Hepatic stellate cell (primary cell): ENCODE data around the gene RHBDD3.
"Not testable (repeated sequence)": the region's sequence is repeated elsewhere in the genome, so short reads cannot be mapped to it uniquely, and the experiment has no call there.

Experiments
- DNase-seq: peaks from one replicate; pipeline ENCODE4 v3.0.0; 2011; ENCODE audit warnings: low spot score

RHBDD3 gene

DNA sequence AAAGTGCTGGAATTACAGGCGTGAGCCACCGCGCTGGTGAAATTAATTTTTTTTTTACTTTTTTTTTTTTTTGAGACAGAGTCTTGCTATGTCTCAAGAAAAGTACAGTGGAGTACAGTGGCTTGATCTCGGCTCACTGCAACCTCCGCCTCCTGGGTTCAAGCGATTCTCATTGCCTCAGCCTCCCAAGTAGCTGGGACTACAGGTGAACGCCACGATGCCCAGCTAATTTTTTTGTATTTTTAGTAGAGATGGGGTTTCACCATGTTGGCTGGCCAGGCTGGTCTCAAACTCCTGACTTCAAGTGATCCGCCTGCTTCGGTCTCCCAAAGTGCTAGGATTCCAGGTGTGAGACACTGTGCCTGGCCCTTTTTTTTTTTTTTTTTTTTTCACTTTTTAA lies 19.9 kb downstream of the RHBDD3 start:
- not testable (repeated sequence) for DNase-seq

- peak; percentile 81 for DNase-seq
Observed at GRCh38 chr22:29245626-29246385, 22.0 kb downstream of the RHBDD3 start.

DNA sequence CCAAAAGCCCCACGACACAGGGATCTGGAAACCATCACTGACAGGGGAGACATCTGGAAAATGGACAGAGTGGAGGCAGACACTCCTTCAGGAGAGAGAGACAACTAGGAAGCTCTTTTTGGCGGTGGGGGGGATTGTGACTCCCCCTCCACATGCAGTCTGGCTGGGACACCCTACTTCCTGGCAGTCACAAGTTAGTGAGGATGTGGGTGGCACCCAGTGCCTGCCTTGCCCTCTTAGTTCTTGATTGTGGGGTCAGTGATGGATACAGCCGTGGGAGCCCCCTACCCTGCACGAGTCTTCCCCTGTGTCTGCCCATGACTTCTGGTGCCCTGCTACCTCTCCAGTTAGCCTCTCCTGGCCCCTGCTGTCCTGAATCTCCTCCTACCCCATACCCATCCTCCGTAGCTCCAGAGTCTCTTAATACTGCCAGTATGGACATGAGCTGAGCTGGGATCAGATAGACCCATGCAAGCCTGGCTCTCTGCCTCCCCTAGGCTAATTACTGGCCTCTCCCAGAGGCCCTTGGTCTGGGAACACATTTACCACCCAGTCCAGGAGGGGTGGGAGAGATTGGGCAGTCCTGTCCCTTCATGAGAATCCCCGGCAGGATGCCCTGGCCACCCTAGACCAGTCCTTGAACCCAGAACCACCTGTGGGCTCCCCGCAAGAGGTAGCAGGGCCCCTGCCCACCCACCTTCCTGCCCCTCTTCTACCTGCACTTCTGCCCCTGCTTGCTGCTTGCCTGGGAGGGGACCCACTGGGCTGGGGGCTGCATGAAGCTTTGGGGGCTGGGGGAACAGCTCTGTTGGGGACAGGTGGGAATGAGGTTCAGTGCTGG lies 22.8 kb downstream of the RHBDD3 start:
- no peak for DNase-seq

DNA sequence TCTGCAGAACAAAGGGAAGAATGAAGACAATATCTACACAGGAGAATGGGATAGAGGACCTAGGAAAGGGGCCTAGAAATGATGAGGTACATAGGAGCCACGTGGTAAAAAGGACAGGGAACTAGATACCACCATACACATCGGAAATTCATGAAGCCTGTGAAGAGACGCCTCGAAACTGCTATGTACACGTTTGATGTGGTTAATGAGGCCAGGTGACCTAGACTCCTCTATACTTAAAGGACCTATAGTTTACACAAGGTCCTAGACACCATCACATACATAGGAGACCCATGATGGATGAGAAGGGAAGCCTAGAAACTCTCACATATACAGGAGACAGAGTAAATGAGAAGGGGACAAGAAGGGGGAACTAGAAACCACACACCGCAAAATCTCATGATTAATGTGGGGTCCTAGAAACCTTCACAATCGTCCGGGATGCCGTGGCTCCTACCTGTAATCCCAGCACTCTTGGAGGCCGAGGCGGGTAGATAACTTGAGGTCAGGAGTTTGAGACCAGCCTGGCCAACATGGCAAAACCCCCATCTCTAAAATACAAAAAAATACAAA lies 23.8 kb downstream of the RHBDD3 start:
- DNase-seq = no peak

DNA sequence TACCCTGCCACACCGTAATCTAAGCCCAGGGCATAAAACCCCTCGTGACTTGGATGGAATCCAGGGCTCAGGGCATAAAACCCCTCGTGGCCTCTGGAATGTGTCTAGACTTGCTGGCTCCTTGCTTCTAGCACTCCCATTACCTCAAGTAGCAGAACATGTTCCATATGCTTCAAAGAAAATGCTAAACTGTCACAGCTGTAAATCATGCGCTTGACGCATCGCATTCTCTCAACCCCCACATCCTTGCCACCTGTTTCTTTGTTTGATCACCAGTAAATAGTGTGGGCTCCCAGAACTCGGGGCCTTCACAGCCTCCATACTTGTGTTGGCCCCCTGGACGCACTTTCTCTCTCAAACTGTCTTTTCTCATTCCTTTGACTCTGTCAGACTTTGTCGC lies 27.3 kb downstream of the RHBDD3 start:
- not testable (repeated sequence) for DNase-seq

- no peak for DNase-seq
Observed at GRCh38 chr22:29233277-29233877, 34.4 kb downstream of the RHBDD3 start.

- DNase-seq = no peak
Observed at GRCh38 chr22:29231971-29232959, 35.5 kb downstream of the RHBDD3 start.

DNA sequence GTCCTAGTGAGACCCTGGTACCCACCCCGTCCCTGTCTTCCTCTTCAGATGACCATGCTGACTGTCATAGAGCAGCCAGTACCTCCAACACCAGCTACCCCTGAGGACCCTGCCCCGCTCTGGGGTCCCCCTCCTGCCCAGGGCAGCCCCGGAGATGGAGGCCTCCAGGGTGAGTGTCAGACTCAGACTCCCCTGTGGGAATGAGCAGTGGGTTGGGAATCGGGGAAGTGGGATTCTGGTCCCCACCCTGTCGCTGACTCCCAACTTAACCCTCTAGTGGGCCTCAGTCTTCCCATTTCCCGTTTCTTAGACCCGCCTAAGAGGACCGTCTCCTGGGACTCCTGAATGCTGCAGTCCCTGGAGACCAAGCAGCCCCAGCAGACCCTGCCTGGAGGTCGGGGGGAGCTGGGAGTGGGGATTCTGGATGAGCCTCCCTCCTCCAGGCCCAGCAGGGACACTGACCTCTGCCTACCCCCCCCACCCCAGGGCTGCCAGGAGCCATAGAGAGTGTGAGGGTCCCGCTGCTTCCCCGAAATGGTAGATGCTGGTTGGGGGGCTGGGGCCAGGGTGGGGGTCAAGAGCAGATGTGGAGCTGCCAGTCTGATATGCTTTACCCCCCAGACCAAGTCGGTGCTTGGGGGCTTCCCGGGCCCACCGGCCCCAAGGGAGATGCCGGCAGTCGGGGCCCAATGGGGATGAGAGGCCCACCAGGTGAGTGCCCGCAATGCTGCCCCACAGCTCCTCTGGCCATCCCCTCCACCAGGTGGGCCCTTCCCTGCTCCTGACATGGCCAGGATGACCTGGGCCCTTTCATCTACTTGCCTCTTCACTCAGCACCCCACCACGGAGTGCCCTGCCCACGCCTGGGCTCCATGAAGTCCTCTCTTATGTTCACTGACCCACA lies 36.6 kb downstream of the RHBDD3 start:
- DNase-seq = no peak

GRCh38 chr22:29226351-29226981 lies 41.3 kb downstream of the RHBDD3 start:
- DNase-seq = no peak

DNA sequence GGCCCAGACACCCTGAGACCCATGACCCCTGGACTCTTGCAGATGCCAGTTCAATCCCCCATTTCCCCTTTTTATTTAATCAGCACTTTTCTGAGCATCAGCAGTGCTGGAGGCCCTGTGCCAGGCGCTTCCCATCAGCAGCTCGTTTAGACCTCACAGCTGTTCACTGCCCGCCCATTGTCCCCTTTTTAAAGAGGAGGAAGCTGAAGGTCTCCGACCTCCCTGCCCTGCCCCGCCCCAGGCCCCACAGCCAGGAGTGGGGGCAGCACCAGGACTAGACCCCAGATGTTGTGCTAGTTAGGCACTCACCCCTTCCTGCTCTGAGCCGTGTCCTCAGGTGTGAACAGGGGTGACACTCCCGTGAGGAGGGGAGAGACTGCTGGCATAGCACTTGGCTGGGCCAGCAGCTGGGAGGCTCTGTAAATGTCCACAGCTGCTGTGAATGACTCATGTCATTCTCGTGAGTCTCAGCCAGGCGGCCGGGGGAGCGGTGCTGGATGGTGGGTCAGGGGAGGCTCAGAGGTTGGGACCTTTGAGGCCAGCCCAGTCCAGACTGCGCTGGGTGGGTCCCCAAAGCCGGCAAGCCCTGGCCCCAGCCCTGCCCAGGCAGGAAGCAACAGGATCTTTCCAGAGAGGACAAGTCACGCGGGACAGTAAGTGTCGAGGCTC lies 42.2 kb downstream of the RHBDD3 start:
- no peak for DNase-seq

DNA sequence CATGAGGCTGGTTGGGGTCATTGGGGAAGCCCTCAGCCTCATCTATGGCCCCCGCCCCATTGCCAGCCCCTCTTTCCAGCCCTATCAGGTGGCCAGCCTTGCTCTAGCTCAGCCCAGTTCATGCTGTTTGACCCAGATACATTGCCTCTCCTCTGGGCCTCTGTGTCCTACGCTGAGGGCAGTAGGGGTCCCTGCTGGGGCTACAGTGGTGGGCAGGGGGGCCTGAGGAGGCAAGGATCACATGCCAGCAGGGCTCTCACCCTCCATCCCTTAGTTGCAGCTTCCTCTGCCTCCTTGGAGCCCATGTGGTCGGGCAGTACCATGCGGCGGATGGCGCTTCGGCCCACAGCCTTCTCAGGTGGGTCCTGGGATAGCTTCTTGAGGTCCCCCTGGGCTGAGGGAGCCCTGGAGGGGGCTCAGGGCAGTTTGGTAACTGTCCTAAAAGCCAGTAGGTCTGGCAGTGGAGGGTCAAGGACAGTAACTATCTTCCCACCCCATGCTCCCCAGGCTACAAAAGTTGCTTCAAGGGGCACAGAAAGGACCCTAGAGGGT lies 42.8 kb downstream of the RHBDD3 start:
- no peak for DNase-seq

- DNase-seq = no peak
Observed at GRCh38 chr22:29224121-29224858, 43.5 kb downstream of the RHBDD3 start.

- DNase-seq = no peak
Observed at GRCh38 chr22:29219881-29220670, 47.7 kb downstream of the RHBDD3 start.

- DNase-seq = not testable (repeated sequence)
Observed at GRCh38 chr22:29219409-29219782, 48.4 kb downstream of the RHBDD3 start.

- DNase-seq = no peak
Observed at GRCh38 chr22:29218758-29219408, 48.9 kb downstream of the RHBDD3 start.

DNA sequence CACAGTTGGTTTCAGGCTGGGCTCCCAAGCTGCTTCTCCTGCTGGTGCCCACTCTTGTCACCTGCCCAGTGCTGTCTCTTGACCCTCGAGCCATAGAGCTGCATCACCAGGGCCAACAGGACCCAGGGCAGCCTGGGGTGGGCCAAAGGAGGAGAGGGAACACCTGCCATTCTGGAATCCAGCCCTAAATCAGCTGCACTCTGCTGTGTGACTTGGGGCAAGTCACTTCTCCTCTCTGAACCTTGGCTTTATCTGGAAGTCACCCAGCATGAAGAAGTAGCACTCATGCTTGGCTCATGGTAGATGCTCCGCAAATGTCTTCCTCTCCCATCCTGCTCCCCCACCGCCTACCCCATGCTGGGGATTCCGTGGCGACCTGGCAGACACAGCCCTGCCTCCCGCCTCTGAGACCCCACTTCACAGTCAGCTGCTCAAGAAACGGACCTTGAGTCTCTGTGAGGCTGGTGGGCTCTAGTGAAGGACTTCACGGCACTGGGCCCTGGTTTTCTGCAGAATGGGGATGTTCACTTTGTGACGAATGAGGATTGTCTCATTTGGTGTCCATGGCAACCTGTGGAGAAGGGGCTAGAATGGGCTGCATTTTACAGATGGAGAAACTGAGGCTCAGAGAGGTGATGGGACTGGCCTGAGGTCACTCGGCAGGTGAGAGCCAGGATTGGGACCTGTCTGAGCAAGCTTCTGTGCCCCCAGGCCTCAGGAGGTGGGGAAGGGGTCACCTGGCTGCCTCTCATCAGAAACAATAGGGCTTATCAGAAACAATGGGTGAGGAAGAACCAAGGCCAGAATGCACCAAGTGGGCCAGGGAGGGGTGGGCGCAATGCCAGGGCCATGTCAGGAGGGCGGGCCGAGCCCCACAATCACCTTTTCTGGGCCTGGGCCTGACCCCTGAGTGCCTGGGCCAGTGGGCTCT lies 49.7 kb downstream of the RHBDD3 start:
- DNase-seq = no peak
